ENCODE measurements around the gene SCN5A.

SCN5A gene

GRCh38 chr3:38617586-38617985 is 31.9 kb downstream of the SCN5A start:
- no peak overlapping the region for H3K4me3 Mint-ChIP-seq
- peaks cover 8% of the 10 kb centered on the region for H3K4me1 Mint-ChIP-seq
- H3K27me3 Mint-ChIP-seq (ENCODE audit: low read depth): peaks cover 13% of the 10 kb centered on the region
- no peak for TF ChIP-seq CTCF (IDR thresholded peaks at IDR 0.05; ENCODE audit: unreplicated experiment in 3 of 3)
- no peaks in the 10 kb centered on the region for H3K36me3 Mint-ChIP-seq (ENCODE audit: low read depth)
- no peaks in the 10 kb centered on the region for H3K9me3 Mint-ChIP-seq
- H3K27ac Mint-ChIP-seq: no peak overlapping the region

- no peaks in the 10 kb centered on the region for H3K9me3 Mint-ChIP-seq
- no peaks in the 10 kb centered on the region for H3K36me3 Mint-ChIP-seq (ENCODE audit: low read depth)
- TF ChIP-seq CTCF (IDR thresholded peaks at IDR 0.05; ENCODE audit: unreplicated experiment in 3 of 3): no peak
- peaks cover 8% of the 10 kb centered on the region for H3K4me1 Mint-ChIP-seq
- peaks cover 13% of the 10 kb centered on the region for H3K27me3 Mint-ChIP-seq (ENCODE audit: low read depth)
- no peak overlapping the region for H3K4me3 Mint-ChIP-seq
- no peak overlapping the region for H3K27ac Mint-ChIP-seq
Measured at GRCh38 chr3:38617137-38617536, 32.4 kb downstream of the SCN5A start.

DNA sequence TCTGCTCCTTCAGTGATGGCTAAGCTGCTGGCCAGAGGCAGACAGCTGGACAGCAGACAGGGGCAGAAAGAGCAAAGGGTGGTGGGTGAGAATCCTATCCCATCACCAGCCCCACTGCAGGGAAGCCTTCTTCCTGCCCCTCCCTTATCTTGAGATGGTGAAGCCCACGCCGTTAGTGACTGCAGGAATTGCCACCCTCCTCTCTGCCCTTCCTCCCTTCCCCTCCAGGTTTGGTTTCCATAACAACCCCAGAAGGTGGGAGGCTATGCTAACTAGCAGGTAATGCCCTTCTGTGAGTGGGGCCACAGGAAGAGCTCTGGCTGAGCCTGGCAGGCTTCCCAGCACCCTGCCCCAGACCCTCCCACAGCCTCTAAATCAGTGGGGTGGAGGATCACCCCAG is 32.8 kb downstream of the SCN5A start:
- TF ChIP-seq CTCF (IDR thresholded peaks at IDR 0.05; ENCODE audit: unreplicated experiment in 3 of 3): no peak
- Mint-ChIP-seq H3K4me3 (no peak overlapping the region), H3K9me3 (no peaks in the 10 kb centered on the region), H3K36me3 (ENCODE audit: low read depth) (no peaks in the 10 kb centered on the region), H3K27ac (no peak overlapping the region), H3K27me3 (ENCODE audit: low read depth) (peaks cover 13% of the 10 kb centered on the region), H3K4me1 (peaks cover 8% of the 10 kb centered on the region)

DNA sequence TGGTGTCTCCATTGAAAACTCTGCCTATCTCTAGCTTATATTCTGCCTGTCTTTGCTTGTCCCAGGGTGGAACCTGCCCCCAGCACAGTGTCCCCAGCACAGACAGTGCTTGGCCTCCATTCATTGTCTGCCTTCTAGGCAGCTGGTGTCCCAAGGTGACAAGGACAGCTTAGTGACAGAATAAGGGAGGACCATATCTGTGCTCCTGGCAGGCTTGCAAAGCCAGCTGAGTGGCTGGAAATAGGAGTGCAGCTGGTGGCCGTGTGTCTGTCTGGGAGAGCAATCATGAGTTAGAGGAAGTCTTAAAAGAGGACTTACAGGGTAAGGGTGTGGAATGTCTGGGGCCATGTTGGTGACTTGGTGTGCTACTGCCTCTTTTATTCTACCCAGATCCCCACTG is 33.4 kb downstream of the SCN5A start:
- no peak for TF ChIP-seq CTCF (IDR thresholded peaks at IDR 0.05; ENCODE audit: unreplicated experiment in 3 of 3)
- Mint-ChIP-seq H3K36me3 (ENCODE audit: low read depth) (no peaks in the 10 kb centered on the region), H3K4me3 (no peak overlapping the region), H3K9me3 (no peaks in the 10 kb centered on the region), H3K27ac (no peak overlapping the region), H3K27me3 (ENCODE audit: low read depth) (peaks cover 13% of the 10 kb centered on the region), H3K4me1 (peaks cover 8% of the 10 kb centered on the region)

GRCh38 chr3:38614651-38615352 is 34.7 kb downstream of the SCN5A start:
- peaks cover 8% of the 10 kb centered on the region for H3K4me1 Mint-ChIP-seq
- peaks cover 13% of the 10 kb centered on the region for H3K27me3 Mint-ChIP-seq (ENCODE audit: low read depth)
- TF ChIP-seq CTCF (IDR thresholded peaks at IDR 0.05; ENCODE audit: unreplicated experiment in 3 of 3): no peak
- no peak overlapping the region for H3K4me3 Mint-ChIP-seq
- no peaks in the 10 kb centered on the region for H3K9me3 Mint-ChIP-seq
- H3K36me3 Mint-ChIP-seq (ENCODE audit: low read depth): no peaks in the 10 kb centered on the region
- H3K27ac Mint-ChIP-seq: no peak overlapping the region

DNA sequence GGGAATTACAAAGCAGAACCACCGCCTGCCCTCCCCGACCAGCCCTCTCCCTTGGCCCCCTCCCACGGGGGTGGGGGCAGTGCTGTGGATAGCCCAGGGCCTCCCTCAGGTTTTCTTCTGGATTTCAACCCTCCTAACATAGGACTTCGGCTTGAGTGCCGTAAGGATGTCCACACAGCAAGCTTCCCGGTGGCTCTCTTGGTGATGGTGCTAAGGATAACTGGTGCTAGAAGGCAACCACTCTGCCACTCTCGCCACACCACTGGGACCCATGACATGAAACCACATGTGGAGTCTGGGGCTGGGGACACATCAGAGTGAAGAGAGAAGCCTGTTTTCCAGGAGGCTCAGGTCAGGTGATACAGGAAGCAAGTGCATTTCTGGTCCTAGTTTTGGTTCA is 35.4 kb downstream of the SCN5A start:
- Mint-ChIP-seq H3K36me3 (ENCODE audit: low read depth) (no peaks in the 10 kb centered on the region), H3K27me3 (ENCODE audit: low read depth) (peaks cover 13% of the 10 kb centered on the region), H3K4me3 (no peak overlapping the region), H3K4me1 (peaks cover 8% of the 10 kb centered on the region), H3K27ac (no peak overlapping the region), H3K9me3 (no peaks in the 10 kb centered on the region)
- TF ChIP-seq CTCF (IDR thresholded peaks at IDR 0.05; ENCODE audit: unreplicated experiment in 3 of 3): no peak

Measured in nephron (organoid).